ENCODE data around the gene ABCF3. TPM values are rescaled to one million over a fixed set of nuclear protein-coding genes. Genes with fewer than 3 reads are reported as not detected.

Gene ABCF3
- total and polyA plus RNA-seq, 2 experiments from 2014 or later: 47.8 to 59.1 TPM

DNA sequence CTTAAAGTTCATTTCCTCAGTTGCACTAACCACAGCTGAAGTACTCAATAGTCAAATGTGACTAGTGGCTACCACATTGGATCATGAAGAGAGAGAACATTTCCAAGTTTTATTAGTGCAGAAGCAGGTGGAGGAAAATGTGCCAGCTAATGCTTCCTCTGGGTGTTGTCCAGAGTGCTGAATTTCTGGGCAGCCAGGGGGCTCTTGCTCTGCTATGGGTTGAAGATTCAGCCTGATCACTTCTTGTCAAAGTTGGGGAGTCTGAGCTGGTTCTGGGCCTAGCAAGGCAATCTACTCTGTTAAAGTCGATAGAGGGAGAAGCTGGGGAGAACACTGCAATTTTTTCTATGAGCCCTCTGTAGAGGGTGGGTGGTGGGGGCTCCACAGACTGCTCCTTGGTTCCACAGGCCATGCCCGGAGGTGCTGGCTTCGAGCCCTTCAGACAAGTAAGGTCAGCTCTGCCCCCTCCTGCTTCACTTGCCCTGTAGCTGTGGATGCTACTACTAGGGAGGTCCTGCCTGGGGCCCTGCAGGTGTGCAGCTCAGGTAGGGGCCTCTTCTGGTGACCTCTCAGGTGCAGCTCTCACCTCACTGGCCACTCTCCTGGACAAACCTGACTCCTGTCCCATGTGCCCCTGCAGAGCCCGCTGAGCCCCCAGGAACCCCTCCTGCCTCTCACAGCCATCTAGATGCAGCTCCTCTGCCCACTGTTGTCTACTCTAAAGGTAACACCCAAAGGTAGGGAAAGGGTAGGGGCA lies 54.6 kb downstream of the ABCF3 start:
- no peaks in the 10 kb centered on the region for H3F3A ChIP-seq (ENCODE audit: insufficient read depth)
- WGBS, 2 experiments (ENCODE audit: low coverage in 1 of 2, low lambda C conversion rate in 2 of 2, missing lambda C conversion rate in 2 of 2): 77 to 82% methylated on average over 4 of the region's 4 CpGs
- DNase-seq: peak; percentile 58
- no peaks in the 10 kb centered on the region for H3K79me2 ChIP-seq (ENCODE audit: insufficient read depth)
- H3K27me3 ChIP-seq (replicated peaks; ENCODE audit: insufficient read depth): no peaks in the 10 kb centered on the region
- H4K20me1 ChIP-seq (ENCODE audit: insufficient read depth): no peaks in the 10 kb centered on the region
- in situ Hi-C loops (cut with MboI): no loop called here
- no peaks in the 10 kb centered on the region for H3K4me1 ChIP-seq (ENCODE audit: insufficient read depth)
- no peak overlapping the region for H3K27ac ChIP-seq
- H3K36me3 ChIP-seq (ENCODE audit: low read depth): no peaks in the 10 kb centered on the region
- no peak overlapping the region for H3K9ac ChIP-seq
- no peak overlapping the region for H3K4me2 ChIP-seq (ENCODE audit: unreplicated experiment)
- no peak overlapping the region for H2AFZ ChIP-seq
- no peaks in the 10 kb centered on the region for H3K9me3 ChIP-seq (ENCODE audit: low read depth)
- no peak overlapping the region for H3K4me3 ChIP-seq
- no peaks in the 10 kb centered on the region for H3K9me2 ChIP-seq (ENCODE audit: insufficient read depth)
- no peak for TF ChIP-seq EZH2phosphoT487 (IDR thresholded peaks at IDR 0.05; ENCODE audit: insufficient read depth, low read depth)
- no peak for TF ChIP-seq EZH2 (IDR thresholded peaks at IDR 0.05; ENCODE audit: insufficient read depth, poor library complexity, severe bottlenecking)

DNA sequence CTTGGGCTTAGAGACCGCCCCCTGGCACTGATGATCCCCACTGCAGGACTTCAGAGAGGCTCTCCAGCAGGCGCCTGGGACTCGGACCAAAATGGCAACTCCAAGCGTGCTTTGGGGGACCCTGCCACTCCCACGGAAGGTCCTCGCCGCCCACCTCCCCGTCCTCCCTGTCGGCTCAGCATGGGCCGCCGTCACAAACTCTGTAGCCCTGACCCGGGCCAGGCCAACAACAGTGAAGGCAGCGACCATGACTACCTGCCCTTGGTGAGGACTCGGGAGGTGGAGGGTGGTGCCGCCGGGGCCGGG lies 55.1 kb downstream of the ABCF3 start:
- no peaks in the 10 kb centered on the region for H3K4me1 ChIP-seq (ENCODE audit: insufficient read depth)
- H3K36me3 ChIP-seq (ENCODE audit: low read depth): no peaks in the 10 kb centered on the region
- no peak overlapping the region for H3K4me3 ChIP-seq
- no peaks in the 10 kb centered on the region for H4K20me1 ChIP-seq (ENCODE audit: insufficient read depth)
- no peaks in the 10 kb centered on the region for H3F3A ChIP-seq (ENCODE audit: insufficient read depth)
- no peaks in the 10 kb centered on the region for H3K27me3 ChIP-seq (replicated peaks; ENCODE audit: insufficient read depth)
- H3K9me2 ChIP-seq (ENCODE audit: insufficient read depth): no peaks in the 10 kb centered on the region
- in situ Hi-C loops (cut with MboI): no loop called here
- no peak overlapping the region for H3K9ac ChIP-seq
- DNase-seq: no peak
- peaks cover 5% of the 10 kb centered on the region; the same call in 1 of the 2 replicates for H3K79me2 ChIP-seq (ENCODE audit: insufficient read depth)
- no peak for TF ChIP-seq EZH2 (IDR thresholded peaks at IDR 0.05; ENCODE audit: insufficient read depth, poor library complexity, severe bottlenecking)
- TF ChIP-seq EZH2phosphoT487 (IDR thresholded peaks at IDR 0.05; ENCODE audit: insufficient read depth, low read depth): no peak
- no peak overlapping the region for H2AFZ ChIP-seq
- 37 to 38% methylated on average over 15 to 16 of the region's 17 CpGs for WGBS, 2 experiments (ENCODE audit: low coverage in 1 of 2, low lambda C conversion rate in 2 of 2, missing lambda C conversion rate in 2 of 2)
- no peak overlapping the region for H3K4me2 ChIP-seq (ENCODE audit: unreplicated experiment)
- no peak overlapping the region for H3K27ac ChIP-seq
- no peaks in the 10 kb centered on the region for H3K9me3 ChIP-seq (ENCODE audit: low read depth)

DNA sequence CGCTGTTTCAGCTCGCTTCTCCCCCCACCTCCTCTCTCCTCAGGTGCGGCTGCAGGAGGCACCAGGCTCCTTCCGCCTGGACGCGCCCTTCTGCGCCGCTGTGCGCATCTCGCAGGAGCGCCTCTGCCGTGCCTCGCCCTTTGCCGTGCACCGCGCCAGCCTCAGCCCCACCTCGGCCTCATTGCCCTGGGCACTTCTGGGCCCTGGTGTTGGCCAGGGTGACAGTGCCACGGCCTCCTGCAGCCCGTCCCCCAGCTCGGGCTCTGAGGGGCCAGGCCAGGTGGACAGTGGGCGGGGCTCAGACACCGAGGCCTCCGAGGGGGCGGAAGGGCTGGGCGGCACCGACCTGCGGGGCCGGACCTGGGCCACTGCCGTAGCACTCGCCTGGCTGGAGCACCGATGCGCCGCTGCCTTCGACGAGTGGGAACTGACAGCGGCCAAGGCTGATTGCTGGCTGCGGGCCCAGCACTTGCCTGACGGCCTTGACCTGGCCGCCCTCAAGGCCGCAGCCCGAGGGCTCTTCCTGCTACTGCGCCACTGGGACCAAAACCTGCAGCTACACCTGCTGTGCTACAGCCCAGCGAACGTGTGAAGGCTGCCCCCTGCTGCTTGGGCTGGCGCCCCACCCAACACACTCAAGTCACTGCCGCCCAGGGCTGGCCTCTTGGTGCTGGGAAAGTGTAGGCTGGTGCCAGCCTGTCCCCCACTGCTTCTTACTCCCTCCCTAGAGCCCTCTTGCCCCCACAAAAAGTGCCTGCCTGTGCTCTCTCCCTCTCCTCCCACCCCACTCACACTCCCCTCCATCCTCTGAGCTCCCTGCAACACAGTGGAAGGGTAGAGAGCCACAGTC lies 55.7 kb downstream of the ABCF3 start:
- in situ Hi-C loops (cut with MboI): no loop called here
- Histone ChIP-seq H3K79me2 (ENCODE audit: insufficient read depth) (peaks cover 10% of the 10 kb centered on the region; the same call in 1 of the 2 replicates), H3K9ac (no peak overlapping the region), H3K4me3 (no peak overlapping the region), H3K4me2 (ENCODE audit: unreplicated experiment) (no peak overlapping the region), H3K4me1 (ENCODE audit: insufficient read depth) (no peaks in the 10 kb centered on the region), H3K9me3 (ENCODE audit: low read depth) (no peaks in the 10 kb centered on the region), H3K27ac (no peak overlapping the region), H3K27me3 (replicated peaks; ENCODE audit: insufficient read depth) (no peaks in the 10 kb centered on the region), H2AFZ (no peak overlapping the region), H4K20me1 (ENCODE audit: insufficient read depth) (no peaks in the 10 kb centered on the region), H3K9me2 (ENCODE audit: insufficient read depth) (no peaks in the 10 kb centered on the region), H3F3A (ENCODE audit: insufficient read depth) (no peaks in the 10 kb centered on the region), H3K36me3 (ENCODE audit: low read depth) (no peaks in the 10 kb centered on the region)
- TF ChIP-seq EZH2 (IDR thresholded peaks at IDR 0.05; ENCODE audit: insufficient read depth, poor library complexity, severe bottlenecking) (no peak), EZH2phosphoT487 (IDR thresholded peaks at IDR 0.05; ENCODE audit: insufficient read depth, low read depth) (no peak)
- DNase-seq: peak; percentile 54
- WGBS, 2 experiments (ENCODE audit: low coverage in 1 of 2, low lambda C conversion rate in 2 of 2, missing lambda C conversion rate in 2 of 2): 18 to 33% methylated on average over 36 of the region's 46 CpGs

DNA sequence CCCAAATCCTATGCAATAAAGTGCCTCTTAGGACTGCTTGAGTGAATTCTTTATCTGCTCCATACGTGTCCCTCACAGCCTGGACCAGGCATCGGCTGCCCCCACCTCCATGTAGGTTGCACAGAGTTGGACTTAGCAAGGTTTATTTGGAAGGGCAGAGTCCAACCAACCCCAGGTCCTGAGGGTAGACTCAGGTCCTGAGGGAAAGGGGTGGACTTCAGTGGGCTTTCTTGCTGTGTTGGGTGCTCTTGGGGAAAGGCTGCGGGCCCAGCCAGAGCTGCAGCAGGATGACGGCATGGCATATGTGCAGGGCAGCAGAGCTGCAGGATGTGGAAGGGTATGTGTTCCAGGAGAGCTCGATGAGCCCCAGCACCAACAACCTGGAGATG lies 56.3 kb downstream of the ABCF3 start:
- in situ Hi-C loops (cut with MboI): no loop called here
- no peak for DNase-seq
- no peaks in the 10 kb centered on the region for H3K9me3 ChIP-seq (ENCODE audit: low read depth)
- no peaks in the 10 kb centered on the region for H4K20me1 ChIP-seq (ENCODE audit: insufficient read depth)
- H2AFZ ChIP-seq: no peak overlapping the region
- TF ChIP-seq EZH2 (IDR thresholded peaks at IDR 0.05; ENCODE audit: insufficient read depth, poor library complexity, severe bottlenecking): no peak
- no peak for TF ChIP-seq EZH2phosphoT487 (IDR thresholded peaks at IDR 0.05; ENCODE audit: insufficient read depth, low read depth)
- no peak overlapping the region for H3K27ac ChIP-seq
- no peak overlapping the region for H3K4me3 ChIP-seq
- H3K27me3 ChIP-seq (replicated peaks; ENCODE audit: insufficient read depth): no peaks in the 10 kb centered on the region
- H3K9me2 ChIP-seq (ENCODE audit: insufficient read depth): no peaks in the 10 kb centered on the region
- H3K36me3 ChIP-seq (ENCODE audit: low read depth): no peaks in the 10 kb centered on the region
- WGBS, 2 experiments (ENCODE audit: low coverage in 1 of 2, low lambda C conversion rate in 2 of 2, missing lambda C conversion rate in 2 of 2): 80 to 85% methylated on average over 5 of the region's 5 CpGs
- no peaks in the 10 kb centered on the region for H3F3A ChIP-seq (ENCODE audit: insufficient read depth)
- no peak overlapping the region for H3K9ac ChIP-seq
- no peak overlapping the region for H3K4me2 ChIP-seq (ENCODE audit: unreplicated experiment)
- no peaks in the 10 kb centered on the region for H3K4me1 ChIP-seq (ENCODE audit: insufficient read depth)
- peaks cover 16% of the 10 kb centered on the region; the same call in 1 of the 2 replicates for H3K79me2 ChIP-seq (ENCODE audit: insufficient read depth)

MicroRNA genes within 50 kb of the gene (microRNA counts, 767-probe panel; counts per million panel counts)
- 447 counts per million, percentile 86 among the panel's probes with 10 or more counts for microRNA hsa-miR-1224-3p
- microRNA hsa-miR-1224-5p: 447 counts per million, percentile 86 among the panel's probes with 10 or more counts

Small RNA genes within 50 kb of the gene (microRNA-seq; reads per million reads assigned to microRNA genes)
- gene MIR1224 (ENCODE audit: borderline number of aligned reads): not detected

Small RNA genes within 50 kb of the gene (small RNA-seq; reads per million reads assigned to genes)
- not detected for gene MIR1224 (ENCODE audit: low read depth, low replicate concordance)

Other genes starting within 250 kb of the ABCF3 start
- gene ABCC5, start 168.3 kb upstream of the ABCF3 start, total RNA-seq (2014; rRNA removed; shearing (Covaris generic)): 14.0 and 14.7 TPM in 2 replicates
- gene ABCC5, start 168.3 kb upstream of the ABCF3 start, polyA plus RNA-seq (2016; fragmentation: Nextera tagmentation; extraction: Ambion mirVana): 16.1 and 17.1 TPM in 2 replicates
- not detected in 2 replicates for gene HTR3D, start 154.5 kb upstream of the ABCF3 start, total RNA-seq (2014; rRNA removed; shearing (Covaris generic))
- not detected in 2 replicates for gene HTR3D, start 154.5 kb upstream of the ABCF3 start, polyA plus RNA-seq (2016; fragmentation: Nextera tagmentation; extraction: Ambion mirVana)
- not detected in 2 replicates for gene HTR3C, start 133.2 kb upstream of the ABCF3 start, total RNA-seq (2014; rRNA removed; shearing (Covaris generic))
- not detected in 2 replicates for gene HTR3C, start 133.2 kb upstream of the ABCF3 start, polyA plus RNA-seq (2016; fragmentation: Nextera tagmentation; extraction: Ambion mirVana)
- gene HTR3E, start 89.1 kb upstream of the ABCF3 start, total RNA-seq (2014; rRNA removed; shearing (Covaris generic)): not detected in 2 replicates
- gene HTR3E, start 89.1 kb upstream of the ABCF3 start, polyA plus RNA-seq (2016; fragmentation: Nextera tagmentation; extraction: Ambion mirVana): not detected in 2 replicates
- gene EIF2B5, start 50.8 kb upstream of the ABCF3 start, total RNA-seq (2014; rRNA removed; shearing (Covaris generic)): 27.8 and 55.5 TPM in 2 replicates
- 28.3 and 31.2 TPM in 2 replicates for gene EIF2B5, start 50.8 kb upstream of the ABCF3 start, polyA plus RNA-seq (2016; fragmentation: Nextera tagmentation; extraction: Ambion mirVana)
- 66.9 and 76.4 TPM in 2 replicates for gene DVL3, start 30.8 kb upstream of the ABCF3 start, total RNA-seq (2014; rRNA removed; shearing (Covaris generic))
- gene DVL3, start 30.8 kb upstream of the ABCF3 start, polyA plus RNA-seq (2016; fragmentation: Nextera tagmentation; extraction: Ambion mirVana): 31.1 and 42.7 TPM in 2 replicates
- gene AP2M1, start 11.3 kb upstream of the ABCF3 start, total RNA-seq (2014; rRNA removed; shearing (Covaris generic)): 889 and 951 TPM in 2 replicates
- 1,073 and 1,100 TPM in 2 replicates for gene AP2M1, start 11.3 kb upstream of the ABCF3 start, polyA plus RNA-seq (2016; fragmentation: Nextera tagmentation; extraction: Ambion mirVana)
- gene VWA5B2, start 43.4 kb downstream of the ABCF3 start, total RNA-seq (2014; rRNA removed; shearing (Covaris generic)): not detected in 2 replicates
- gene VWA5B2, start 43.4 kb downstream of the ABCF3 start, polyA plus RNA-seq (2016; fragmentation: Nextera tagmentation; extraction: Ambion mirVana): not detected in 2 replicates
- 52.7 and 66.1 TPM in 2 replicates for gene ALG3, start 62.8 kb downstream of the ABCF3 start, total RNA-seq (2014; rRNA removed; shearing (Covaris generic))
- gene ALG3, start 62.8 kb downstream of the ABCF3 start, polyA plus RNA-seq (2016; fragmentation: Nextera tagmentation; extraction: Ambion mirVana): 94.2 and 94.7 TPM in 2 replicates
- 4.0 and 7.2 TPM in 2 replicates for gene EEF1AKMT4, start 63.5 kb downstream of the ABCF3 start, total RNA-seq (2014; rRNA removed; shearing (Covaris generic))
- gene EEF1AKMT4, start 63.5 kb downstream of the ABCF3 start, polyA plus RNA-seq (2016; fragmentation: Nextera tagmentation; extraction: Ambion mirVana): 5.3 and 6.1 TPM in 2 replicates
- gene CAMK2N2, start 75.4 kb downstream of the ABCF3 start, total RNA-seq (2014; rRNA removed; shearing (Covaris generic)): 0.11 TPM in 1 of 2 replicates, not detected in the other
- 0.14 TPM in 1 of 2 replicates, not detected in the other for gene CAMK2N2, start 75.4 kb downstream of the ABCF3 start, polyA plus RNA-seq (2016; fragmentation: Nextera tagmentation; extraction: Ambion mirVana)
- gene ECE2, start 89.8 kb downstream of the ABCF3 start, total RNA-seq (2014; rRNA removed; shearing (Covaris generic)): not detected in 2 replicates
- gene ECE2, start 89.8 kb downstream of the ABCF3 start, polyA plus RNA-seq (2016; fragmentation: Nextera tagmentation; extraction: Ambion mirVana): not detected in 2 replicates
- gene PSMD2, start 113.0 kb downstream of the ABCF3 start, total RNA-seq (2014; rRNA removed; shearing (Covaris generic)): 596 and 602 TPM in 2 replicates
- 513 and 518 TPM in 2 replicates for gene PSMD2, start 113.0 kb downstream of the ABCF3 start, polyA plus RNA-seq (2016; fragmentation: Nextera tagmentation; extraction: Ambion mirVana)
- 366 and 370 TPM in 2 replicates for gene EIF4G1, start 128.4 kb downstream of the ABCF3 start, total RNA-seq (2014; rRNA removed; shearing (Covaris generic))
- gene EIF4G1, start 128.4 kb downstream of the ABCF3 start, polyA plus RNA-seq (2016; fragmentation: Nextera tagmentation; extraction: Ambion mirVana): 183 and 184 TPM in 2 replicates
- gene FAM131A, start 151.4 kb downstream of the ABCF3 start, total RNA-seq (2014; rRNA removed; shearing (Covaris generic)): 24.5 and 44.9 TPM in 2 replicates
- gene FAM131A, start 151.4 kb downstream of the ABCF3 start, polyA plus RNA-seq (2016; fragmentation: Nextera tagmentation; extraction: Ambion mirVana): 5.6 and 7.0 TPM in 2 replicates
- gene CLCN2, start 175.4 kb downstream of the ABCF3 start, total RNA-seq (2014; rRNA removed; shearing (Covaris generic)): 1.2 and 1.8 TPM in 2 replicates
- gene CLCN2, start 175.4 kb downstream of the ABCF3 start, polyA plus RNA-seq (2016; fragmentation: Nextera tagmentation; extraction: Ambion mirVana): 1.3 and 1.5 TPM in 2 replicates
- gene POLR2H, start 175.5 kb downstream of the ABCF3 start, total RNA-seq (2014; rRNA removed; shearing (Covaris generic)): 73.0 and 81.2 TPM in 2 replicates
- 66.3 and 69.7 TPM in 2 replicates for gene POLR2H, start 175.5 kb downstream of the ABCF3 start, polyA plus RNA-seq (2016; fragmentation: Nextera tagmentation; extraction: Ambion mirVana)
- not detected in 2 replicates for gene THPO, start 192.0 kb downstream of the ABCF3 start, total RNA-seq (2014; rRNA removed; shearing (Covaris generic))
- not detected in 2 replicates for gene THPO, start 192.0 kb downstream of the ABCF3 start, polyA plus RNA-seq (2016; fragmentation: Nextera tagmentation; extraction: Ambion mirVana)
- gene CHRD, start 193.9 kb downstream of the ABCF3 start, total RNA-seq (2014; rRNA removed; shearing (Covaris generic)): 0.22 and 0.25 TPM in 2 replicates
- gene CHRD, start 193.9 kb downstream of the ABCF3 start, polyA plus RNA-seq (2016; fragmentation: Nextera tagmentation; extraction: Ambion mirVana): 0.13 and 0.15 TPM in 2 replicates